Activated CD4-positive, alpha-beta T cell treated with anti-CD3 and anti-CD28 coated beads, Interleukin-2, amount 50 U/mL, for 48 hours (primary cell): ENCODE results near the gene WHAMM.
"Not testable (repeated sequence)": the region's sequence is repeated elsewhere in the genome, so short reads cannot be mapped to it uniquely, and the experiment has no call there.

ENCODE experiments used
- DNase-seq, 2 experiments: peaks; one replicate each; pipeline ENCODE4 v3.0.0-alpha.2; 2020

Gene WHAMM

GRCh38 chr15:82809308-82810060, at the start of gene WHAMM:
Gene WHAMM, plus strand, starts transcription at chr15:82809628. Its CDS starts 99 bp downstream, at chr15:82809727.
- DNase-seq: peak; percentile 94 to 96

- DNase-seq: no peak
Observed at GRCh38 chr15:82763361-82764116, 45.9 kb upstream of the WHAMM start.

- DNase-seq: no peak
Observed at GRCh38 chr15:82764117-82764490, 45.3 kb upstream of the WHAMM start.

GRCh38 chr15:82764740-82765139, 44.7 kb upstream of the WHAMM start:
- no peak for DNase-seq

GRCh38 chr15:82766201-82766600, 43.2 kb upstream of the WHAMM start:
- DNase-seq: not testable (repeated sequence)

- no peak for DNase-seq
Observed at GRCh38 chr15:82767163-82767829, 42.1 kb upstream of the WHAMM start.

GRCh38 chr15:82768414-82769054, 40.9 kb upstream of the WHAMM start:
- no peak for DNase-seq

GRCh38 chr15:82771789-82772607, 37.4 kb upstream of the WHAMM start:
- no peak for DNase-seq

- DNase-seq: no peak
Observed at GRCh38 chr15:82774496-82774895, 34.9 kb upstream of the WHAMM start.

- DNase-seq: no peak
Observed at GRCh38 chr15:82778755-82779154, 30.7 kb upstream of the WHAMM start.

GRCh38 chr15:82781349-82781748, 28.1 kb upstream of the WHAMM start:
- DNase-seq: no peak

GRCh38 chr15:82788496-82788895, 20.9 kb upstream of the WHAMM start:
- no peak for DNase-seq

GRCh38 chr15:82789491-82789890, 19.9 kb upstream of the WHAMM start:
- DNase-seq: no peak

- no peak for DNase-seq
Observed at GRCh38 chr15:82790321-82790720, 19.1 kb upstream of the WHAMM start.

- DNase-seq: no peak
Observed at GRCh38 chr15:82792068-82792467, 17.4 kb upstream of the WHAMM start.

GRCh38 chr15:82793737-82794136, 15.7 kb upstream of the WHAMM start:
- DNase-seq: no peak

GRCh38 chr15:82798104-82798503, 11.3 kb upstream of the WHAMM start:
- no peak for DNase-seq

GRCh38 chr15:82798531-82799166, 10.8 kb upstream of the WHAMM start:
- DNase-seq: no peak

GRCh38 chr15:82799183-82799841, 10.1 kb upstream of the WHAMM start:
- DNase-seq: no peak

GRCh38 chr15:82802497-82802896, 6.9 kb upstream of the WHAMM start:
- no peak for DNase-seq
